Mesendoderm (in vitro differentiated cells): ENCODE data around the gene TTYH2.

ENCODE experiments used
- DNase-seq: peaks from one replicate; pipeline ENCODE4 v3.0.0; 2013
- H2AK5ac ChIP-seq: 2 replicates; pipeline ENCODE4 v1.6.1; 2013; ENCODE audit warnings: low read length, inconsistent platforms
- H2BK120ac ChIP-seq: 2 replicates; pipeline ENCODE4 v1.6.1; 2013; ENCODE audit warnings: low read depth, mild to moderate bottlenecking, low read length, moderate library complexity, mixed read lengths
- H2BK15ac ChIP-seq: replicated peaks from 2 replicates; pipeline ENCODE4 v1.6.1; 2013; ENCODE audit warnings: low read depth, mild to moderate bottlenecking, moderate library complexity
- H2BK5ac ChIP-seq: 2 replicates; pipeline ENCODE4 v1.6.1; 2013; ENCODE audit warnings: low read length, inconsistent platforms
- H3K18ac ChIP-seq: 2 replicates; pipeline ENCODE4 v1.6.1; 2013; ENCODE audit warnings: mild to moderate bottlenecking, low read length, mixed read lengths
- H3K23ac ChIP-seq: one replicate; pipeline ENCODE4 v1.6.1; 2013; ENCODE audit warnings: low read length
- H3K27ac ChIP-seq: 2 replicates; pipeline ENCODE4 v1.5.1; 2013; ENCODE audit warnings: low read depth, mild to moderate bottlenecking, inconsistent platforms, low read length, moderate library complexity
- H3K27me3 ChIP-seq: 2 replicates; pipeline ENCODE4 v1.6.1; 2013; ENCODE audit warnings: low read length, control low read depth, mild to moderate bottlenecking, inconsistent platforms; ENCODE audit not compliant: insufficient read depth, poor library complexity
- H3K36me3 ChIP-seq: 2 replicates; pipeline ENCODE4 v1.6.1; 2013; ENCODE audit warnings: low read length, inconsistent platforms; ENCODE audit not compliant: control insufficient read depth, insufficient read depth
- H3K4ac ChIP-seq: one replicate; pipeline ENCODE4 v1.6.1; 2013; ENCODE audit warnings: low read depth, mild to moderate bottlenecking, low read length, moderate library complexity
- H3K4me1 ChIP-seq: 2 replicates; pipeline ENCODE4 v1.6.1; 2013; ENCODE audit warnings: low read depth, low read length, inconsistent platforms; ENCODE audit not compliant: control insufficient read depth
- H3K4me2 ChIP-seq: 2 replicates; pipeline ENCODE4 v1.6.1; 2013; ENCODE audit warnings: low read length
- H3K4me3 ChIP-seq: 2 replicates; pipeline ENCODE4 v1.5.1; 2013; ENCODE audit warnings: mild to moderate bottlenecking, low read length
- H3K56ac ChIP-seq: one replicate; pipeline ENCODE4 v1.6.1; 2013; ENCODE audit warnings: low read length
- H3K79me1 ChIP-seq: 2 replicates; pipeline ENCODE4 v1.6.1; 2013; ENCODE audit warnings: low read length, inconsistent platforms
- H3K79me2 ChIP-seq: 2 replicates; pipeline ENCODE4 v1.6.1; 2013; ENCODE audit warnings: mild to moderate bottlenecking, low read length; ENCODE audit not compliant: control insufficient read depth, insufficient read depth
- H3K9ac ChIP-seq: 2 replicates; pipeline ENCODE4 v1.6.1; 2013; ENCODE audit warnings: low read length, inconsistent platforms
- H4K5ac ChIP-seq: one replicate; pipeline ENCODE4 v1.6.1; 2013; ENCODE audit warnings: low read length
- H4K8ac ChIP-seq: one replicate; pipeline ENCODE4 v1.6.1; 2013; ENCODE audit warnings: low read depth, mild to moderate bottlenecking, control low read depth, low read length, moderate library complexity
- WGBS: extraction: QIAGEN DNeasy Blood & Tissue Kit; methylation state at CpG from one replicate; pipeline ENCODE4 v1.1.7; 2013; ENCODE audit warnings: low lambda C conversion rate, missing lambda C conversion rate; ENCODE audit not compliant: insufficient coverage; ENCODE audit errors: extremely low coverage; 5-methylcytosine and 5-hydroxymethylcytosine counted together

Gene TTYH2

GRCh38 chr17:74303305-74303704, 89.9 kb downstream of the TTYH2 start:
- Histone ChIP-seq H2AK5ac (no peak overlapping the region), H3K36me3 (no peaks in the 10 kb centered on the region), H3K4ac (no peak overlapping the region), H3K56ac (no peak overlapping the region), H3K18ac (no peak overlapping the region), H3K4me3 (no peak overlapping the region), H3K27me3 (no peaks in the 10 kb centered on the region), H3K27ac (no peak overlapping the region), H4K8ac (no peak overlapping the region), H4K5ac (no peak overlapping the region), H3K9ac (no peak overlapping the region), H3K4me1 (no peaks in the 10 kb centered on the region), H2BK15ac (no peak overlapping the region), H2BK5ac (no peak overlapping the region), H3K79me1 (no peaks in the 10 kb centered on the region), H3K79me2 (no peaks in the 10 kb centered on the region), H2BK120ac (no peak overlapping the region), H3K23ac (no peak overlapping the region), H3K4me2 (no peak overlapping the region)
- DNase-seq, result no peak
- WGBS, result no CpG with 5 or more reads among the region's 8 CpGs

DNA sequence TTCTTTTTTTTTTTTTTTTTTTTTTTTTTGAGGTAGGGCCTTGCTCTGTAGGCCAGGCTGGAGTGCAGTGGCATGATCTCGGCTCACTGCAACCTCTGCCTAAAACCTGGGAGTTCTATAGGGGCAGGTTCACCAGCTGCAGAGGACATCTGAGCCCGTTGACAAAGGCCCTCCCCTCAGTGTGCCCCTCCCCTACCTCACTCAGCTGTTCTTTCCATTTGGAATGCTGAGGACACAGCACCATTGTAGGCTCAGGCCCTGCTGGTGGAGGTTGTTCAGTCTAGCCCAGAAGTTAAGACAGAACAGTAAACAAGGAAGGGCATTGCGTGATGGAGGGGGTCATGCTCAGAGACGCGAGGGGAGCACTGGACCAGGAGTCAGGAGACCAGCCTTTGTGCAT, 90.8 kb downstream of the TTYH2 start:
- Histone ChIP-seq H3K27me3 (no peaks in the 10 kb centered on the region), H2BK15ac (no peak overlapping the region), H2BK5ac (no peak overlapping the region), H2BK120ac (no peak overlapping the region), H3K56ac (no peak overlapping the region), H3K9ac (no peak overlapping the region), H3K4me1 (no peaks in the 10 kb centered on the region), H3K79me1 (no peaks in the 10 kb centered on the region), H3K79me2 (no peaks in the 10 kb centered on the region), H4K8ac (no peak overlapping the region), H3K4me2 (no peak overlapping the region), H3K18ac (no peak overlapping the region), H3K23ac (no peak overlapping the region), H2AK5ac (no peak overlapping the region), H3K4ac (no peak overlapping the region), H4K5ac (no peak overlapping the region), H3K4me3 (no peak overlapping the region), H3K36me3 (no peaks in the 10 kb centered on the region), H3K27ac (no peak overlapping the region)
- no peak for DNase-seq
- WGBS, result no CpG with 5 or more reads among the region's 5 CpGs

DNA sequence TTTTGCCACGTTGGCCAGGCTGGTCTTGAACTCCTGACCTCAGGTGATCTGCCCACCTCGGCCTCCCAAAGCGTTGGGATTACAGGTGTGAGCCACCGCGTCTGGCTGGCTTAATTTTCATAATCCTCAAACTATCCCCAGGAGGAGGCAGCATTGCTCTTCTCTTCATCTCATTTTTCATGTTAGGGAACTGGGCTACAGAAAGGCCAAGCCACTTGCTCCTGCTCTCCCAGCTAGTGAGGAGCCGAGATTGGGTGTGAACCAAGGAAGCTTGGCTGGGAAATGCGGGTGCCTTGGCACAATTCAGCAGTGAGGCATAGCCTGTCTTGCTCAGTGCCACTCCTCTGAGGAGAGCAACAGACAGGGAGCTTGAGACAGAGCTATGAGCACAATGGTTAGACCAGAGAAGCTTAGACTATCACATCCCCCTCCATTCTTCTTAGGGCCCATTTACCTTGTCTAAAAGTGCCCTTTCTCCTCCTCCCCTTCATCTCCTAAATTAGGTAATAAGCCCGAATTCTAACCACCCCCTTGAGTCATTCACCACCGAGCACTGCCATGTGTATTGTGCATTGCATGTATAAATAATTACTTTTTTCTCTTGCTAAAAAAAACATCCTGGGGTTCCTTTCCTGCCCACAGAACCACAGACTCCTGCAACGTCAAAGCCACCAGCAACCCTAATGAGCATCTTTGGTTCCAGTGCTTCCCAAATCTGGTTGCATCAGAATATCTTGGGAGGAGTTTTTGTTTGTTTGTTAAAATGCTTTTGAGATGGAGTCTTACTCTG, 92.7 kb downstream of the TTYH2 start:
- Histone ChIP-seq H3K36me3 (no peaks in the 10 kb centered on the region), H2AK5ac (no peak overlapping the region), H3K18ac (no peak overlapping the region), H4K8ac (no peak overlapping the region), H3K23ac (no peak overlapping the region), H4K5ac (no peak overlapping the region), H3K79me2 (no peaks in the 10 kb centered on the region), H3K56ac (no peak overlapping the region), H3K4ac (no peak overlapping the region), H2BK5ac (no peak overlapping the region), H3K4me2 (no peak overlapping the region), H2BK120ac (no peak overlapping the region), H3K9ac (no peak overlapping the region), H2BK15ac (no peak overlapping the region), H3K79me1 (no peaks in the 10 kb centered on the region), H3K27me3 (no peaks in the 10 kb centered on the region), H3K27ac (no peak overlapping the region), H3K4me3 (no peak overlapping the region), H3K4me1 (no peaks in the 10 kb centered on the region)
- DNase-seq, result peak; percentile 36
- WGBS, result no CpG with 5 or more reads among the region's 10 CpGs

DNA sequence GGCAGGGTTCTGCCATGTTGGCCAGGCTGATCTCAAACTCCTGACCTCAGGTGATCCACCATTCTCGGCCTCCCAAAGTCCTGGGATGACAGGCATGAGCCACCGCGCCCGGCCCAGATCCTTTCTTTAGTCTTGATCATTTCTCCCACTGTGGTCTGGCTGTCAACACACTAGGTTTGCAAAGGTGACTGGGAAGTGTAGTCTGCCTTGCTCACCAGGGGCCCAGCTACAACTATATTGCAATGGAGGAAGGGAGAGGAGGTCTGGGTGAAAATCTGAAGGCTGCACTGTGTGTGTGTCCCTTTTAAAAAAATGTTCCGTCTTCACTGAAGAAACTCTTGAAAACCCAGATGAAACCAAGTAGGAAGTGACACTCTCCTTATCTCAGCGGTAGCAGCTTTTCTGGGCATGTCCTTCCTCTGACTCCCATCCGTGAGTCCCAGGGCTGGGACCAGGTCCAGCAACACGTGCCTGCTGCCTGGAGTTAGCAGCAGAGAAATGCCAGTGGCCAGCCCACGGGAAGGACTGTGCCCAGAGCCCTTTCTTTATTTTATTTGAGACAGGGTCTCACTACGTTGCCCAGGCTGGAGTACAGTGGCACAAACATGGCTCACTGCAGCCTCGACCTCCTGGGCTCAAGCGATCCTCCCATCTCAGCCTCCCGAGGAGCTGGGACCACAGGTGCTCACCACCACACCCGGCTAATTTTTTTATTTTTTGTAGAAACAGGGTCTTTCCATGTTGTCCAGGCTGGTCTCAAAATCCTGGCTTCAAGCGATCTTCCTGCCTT, 94.8 kb downstream of the TTYH2 start:
- no peak overlapping the region for H3K56ac ChIP-seq
- H3K79me1 ChIP-seq, result no peaks in the 10 kb centered on the region
- H3K4me3 ChIP-seq, result no peak overlapping the region
- H3K4me2 ChIP-seq, result no peak overlapping the region
- H3K4ac ChIP-seq, result no peak overlapping the region
- H3K27ac ChIP-seq, result no peak overlapping the region
- no peak overlapping the region for H2BK5ac ChIP-seq
- H3K9ac ChIP-seq, result no peak overlapping the region
- no peak overlapping the region for H3K23ac ChIP-seq
- no peak overlapping the region for H4K8ac ChIP-seq
- no peak overlapping the region for H2BK120ac ChIP-seq
- no peaks in the 10 kb centered on the region for H3K4me1 ChIP-seq
- no peak overlapping the region for H4K5ac ChIP-seq
- no peaks in the 10 kb centered on the region for H3K27me3 ChIP-seq
- no peaks in the 10 kb centered on the region for H3K36me3 ChIP-seq
- no peaks in the 10 kb centered on the region for H3K79me2 ChIP-seq
- WGBS, result no CpG with 5 or more reads among the region's 15 CpGs
- H2BK15ac ChIP-seq, result no peak overlapping the region
- DNase-seq, result no peak
- H2AK5ac ChIP-seq, result no peak overlapping the region
- H3K18ac ChIP-seq, result no peak overlapping the region

DNA sequence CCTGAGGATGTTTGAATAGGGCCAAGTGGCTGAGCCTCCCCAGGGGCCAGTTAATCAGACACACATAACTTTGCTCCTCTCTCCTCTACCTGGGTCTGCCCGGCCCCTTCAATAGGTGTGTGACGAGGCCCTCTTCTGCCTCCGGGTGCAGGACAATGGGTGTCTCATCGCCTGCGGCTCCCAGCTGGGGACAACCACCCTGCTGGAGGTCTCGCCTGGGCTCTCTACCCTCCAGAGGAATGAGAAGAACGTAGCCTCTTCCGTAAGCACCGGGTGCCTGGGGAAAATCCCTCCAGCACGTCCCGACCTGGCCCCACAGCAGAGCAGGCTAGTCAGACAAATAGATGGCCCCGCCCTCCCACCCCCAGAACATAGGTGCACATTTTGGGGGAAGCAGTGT, 96.5 kb downstream of the TTYH2 start:
- no CpG with 5 or more reads among the region's 12 CpGs for WGBS
- H3K18ac ChIP-seq, result no peak overlapping the region
- no peak overlapping the region for H2BK15ac ChIP-seq
- no peak overlapping the region for H3K56ac ChIP-seq
- no peak overlapping the region for H2BK120ac ChIP-seq
- no peak overlapping the region for H3K9ac ChIP-seq
- no peak overlapping the region for H3K4me3 ChIP-seq
- H3K27ac ChIP-seq, result no peak overlapping the region
- H3K36me3 ChIP-seq, result no peaks in the 10 kb centered on the region
- H4K5ac ChIP-seq, result no peak overlapping the region
- no peak overlapping the region for H4K8ac ChIP-seq
- H3K4ac ChIP-seq, result no peak overlapping the region
- no peaks in the 10 kb centered on the region for H3K27me3 ChIP-seq
- DNase-seq, result no peak
- H2BK5ac ChIP-seq, result no peak overlapping the region
- no peaks in the 10 kb centered on the region for H3K79me1 ChIP-seq
- H3K79me2 ChIP-seq, result no peaks in the 10 kb centered on the region
- H3K4me1 ChIP-seq, result no peaks in the 10 kb centered on the region
- no peak overlapping the region for H2AK5ac ChIP-seq
- no peak overlapping the region for H3K23ac ChIP-seq
- no peak overlapping the region for H3K4me2 ChIP-seq
